Endothelial cell of umbilical vein (primary cell): ENCODE measurements around the gene PXYLP1. TPM values are rescaled to one million over a fixed set of nuclear protein-coding genes. Genes with fewer than 3 reads are reported as not detected.

Source experiments
- BruUV-seq: library from RNA; stranded (reverse); fragments of 400-500 nt; replicated peaks from 2 replicates; lab custom pipeline; 2021; lab: Mats Ljungman, UMichigan
- CTCF ChIA-PET: fragments of 300-600, 350-600 bp; sonication (Branson Sonifier 250); formaldehyde crosslinking; loops from one replicate; lab custom pipeline; 2021; ENCODE audit warnings: antibody characterized with exemption, inconsistent platforms; lab: Charles Lee
- POLR2A ChIA-PET: fragments of 300-600, 350-600 bp; sonication (Branson Sonifier 250); formaldehyde crosslinking; loops from one replicate; lab custom pipeline; 2021; ENCODE audit warnings: antibody characterized with exemption, inconsistent platforms; lab: Charles Lee
- DNase-seq: peaks from one replicate; pipeline ENCODE4 v3.0.0-alpha.2; 2011; ENCODE audit warnings: low read depth, low spot score
- FAIRE-seq: peaks from 2 replicates; lab custom pipeline; 2011; peaks lifted over from hg19 to GRCh38; lab: Jason Lieb, UNC
- H2AFZ ChIP-seq: 2 replicates; pipeline ENCODE4 v1.6.0; 2012; ENCODE audit warnings: low read depth, low read length, control low read depth, inconsistent platforms
- H3K27ac ChIP-seq: 2 replicates; pipeline ENCODE4 v1.5.1; 2011; ENCODE audit warnings: low read depth, mild to moderate bottlenecking, control low read depth, low read length, moderate library complexity; ENCODE audit not compliant: insufficient read depth
- H3K27me3 ChIP-seq, 2 experiments: 2 replicates each; pipeline versions ENCODE4 v1.6.0 to v1.6.1; 2011; ENCODE audit warnings: low read length in 2 of 2, mixed read lengths in 1 of 2; ENCODE audit not compliant: control insufficient read depth in 2 of 2, insufficient read depth in 2 of 2
- H3K36me3 ChIP-seq, 2 experiments: 2 replicates in 1 of 2; 3 replicates in 1 of 2; pipeline ENCODE4 v1.5.1; 2011; ENCODE audit warnings: low read length in 2 of 2, mild to moderate bottlenecking in 1 of 2, moderate library complexity in 1 of 2; ENCODE audit not compliant: control insufficient read depth in 2 of 2, insufficient read depth in 2 of 2; ENCODE audit errors: extremely low read depth in 1 of 2
- H3K4me1 ChIP-seq: 3 replicates; pipeline ENCODE4 v1.5.1; 2011; ENCODE audit warnings: mild to moderate bottlenecking, low read length; ENCODE audit not compliant: control insufficient read depth, insufficient read depth; ENCODE audit errors: extremely low read depth
- H3K4me2 ChIP-seq: 2 replicates; pipeline ENCODE4 v1.6.1; 2011; ENCODE audit warnings: low read length, control low read depth, mixed read lengths; ENCODE audit not compliant: insufficient read depth
- H3K4me3 ChIP-seq, 3 experiments: fragments of 200-600 bp in 1 of 3; sonication (generic), shearing (Covaris generic) in 1 of 3; replicated peaks in 1 of 3; 2 replicates each; pipeline ENCODE4 v1.5.1; 2011 to 2016; ENCODE audit warnings: control low read depth in 3 of 3, low read length in 3 of 3, mild to moderate bottlenecking in 2 of 3, inconsistent platforms in 1 of 3, low read depth in 1 of 3, moderate library complexity in 1 of 3; ENCODE audit not compliant: insufficient read depth in 1 of 3
- H3K79me2 ChIP-seq: 2 replicates; pipeline ENCODE4 v1.6.0; 2012; ENCODE audit warnings: low read length, inconsistent platforms; ENCODE audit not compliant: control insufficient read depth, insufficient read depth
- H3K9ac ChIP-seq: replicated peaks from 2 replicates; pipeline ENCODE3; 2011; ENCODE audit warnings: low read length, control low read depth; ENCODE audit not compliant: insufficient read depth; ENCODE audit errors: extremely low read depth
- H3K9me1 ChIP-seq: replicated peaks from 3 replicates; pipeline ENCODE4 v1.6.0; 2011; ENCODE audit warnings: mild to moderate bottlenecking, low read length; ENCODE audit not compliant: control insufficient read depth, insufficient read depth; ENCODE audit errors: extremely low read depth
- H3K9me3 ChIP-seq: replicated peaks from 2 replicates; pipeline ENCODE4 v1.5.1; 2012; ENCODE audit warnings: low read length, inconsistent platforms; ENCODE audit not compliant: control insufficient read depth, insufficient read depth
- H4K20me1 ChIP-seq: replicated peaks from 2 replicates; pipeline ENCODE3; 2011; ENCODE audit warnings: mild to moderate bottlenecking, low read length; ENCODE audit not compliant: control insufficient read depth, insufficient read depth; ENCODE audit errors: extremely low read depth
- CTCF ChIP-seq, 2 donors: IDR thresholded peaks; 1 replicate in 1 of 2; 2 replicates in 1 of 2; pipeline ENCODE4 v1.5.1; 2011; ENCODE audit warnings: low read length in 2 of 2, mild to moderate bottlenecking in 2 of 2, moderate library complexity in 2 of 2, control low read depth in 1 of 2, inconsistent platforms in 1 of 2, low read depth in 1 of 2; ENCODE audit not compliant: insufficient read depth in 1 of 2; ENCODE audit errors: extremely low read depth in 1 of 2
- EZH2 ChIP-seq: IDR thresholded peaks from 2 replicates; pipeline ENCODE4 v1.6.1; 2012; ENCODE audit warnings: borderline replicate concordance, low read depth, mild to moderate bottlenecking, moderate library complexity, low read length, inconsistent platforms; ENCODE audit not compliant: severe bottlenecking
- FOS ChIP-seq: IDR thresholded peaks from 2 replicates; pipeline ENCODE4 v1.6.1; 2011; ENCODE audit warnings: mild to moderate bottlenecking, low read length, moderate library complexity, borderline replicate concordance; ENCODE audit not compliant: insufficient read depth
- GATA2 ChIP-seq: IDR thresholded peaks from 2 replicates; pipeline ENCODE4 v1.7.0; 2011; ENCODE audit warnings: low read depth, mild to moderate bottlenecking, moderate library complexity, mixed read lengths, low read length; ENCODE audit not compliant: insufficient read length, insufficient read depth
- JUN ChIP-seq: IDR thresholded peaks from 2 replicates; pipeline ENCODE4 v1.6.1; 2011; ENCODE audit warnings: borderline replicate concordance, low read depth; ENCODE audit not compliant: insufficient read length, insufficient read depth
- MAX ChIP-seq: IDR thresholded peaks from 2 replicates; pipeline ENCODE4 v1.6.1; 2011; ENCODE audit not compliant: insufficient read depth, insufficient read length
- MYC ChIP-seq: IDR thresholded peaks from one replicate; pipeline ENCODE4 v1.6.1; 2011; ENCODE audit warnings: mild to moderate bottlenecking, low read depth, low read length
- POLR2A ChIP-seq: IDR thresholded peaks from 2 replicates; pipeline ENCODE4 v1.6.1; 2012; ENCODE audit warnings: low read depth, mild to moderate bottlenecking, control low read depth, low read length
- POLR2AphosphoS5 ChIP-seq: IDR thresholded peaks from 2 replicates; pipeline ENCODE4 v1.6.1; 2012; ENCODE audit warnings: low read depth, mild to moderate bottlenecking, control low read depth, low read length, moderate library complexity; ENCODE audit not compliant: insufficient read depth
- dilution Hi-C: fragments of 300-500 bp; cut with MboI; formaldehyde crosslinking; loops from one replicate; pipeline ENCODE4 v1.15.0; 2019; ENCODE audit warnings: low sequenced_read_pairs; ENCODE audit not compliant: extremely low pct_ligation_motif_present
- intact Hi-C: fragments of 100-400 bp; cut with micrococcal nuclease; formaldehyde crosslinking; loops from one replicate; pipeline ENCODE4 v1.10.0; 2022
- polyA plus RNA-seq, 4 experiments: library from polyadenylated mRNA; depleted of rRNA in 3 of 4; stranded (reverse) in 3 of 4; unstranded in 1 of 4; fragments of >200 nt; gene quantifications; 2 replicates each; pipeline versions ENCODE4 v1.2.1 to v1.2.3, GENCODE V29; 2011 to 2012; ENCODE audit warnings: missing spikeins in 1 of 4
- total RNA-seq: library from RNA; stranded (reverse); gene quantifications from 2 replicates; pipeline ENCODE4 v1.2.3, GENCODE V29; 2021

PXYLP1 gene
- total and polyA plus RNA-seq, 2 donors (not counting 3 experiments of a cell fraction or from before 2014, with no cell fraction given), result 0.84 to 1.7 TPM

- no peaks in the 10 kb centered on the region for H3K36me3 ChIP-seq
- no TSS peak for BruUV-seq
- dilution Hi-C loops, result no loop called here
- no peaks in the 10 kb centered on the region for H3K4me1 ChIP-seq
- H4K20me1 ChIP-seq, result no peaks in the 10 kb centered on the region
- no peak overlapping the region for H2AFZ ChIP-seq
- ChIA-PET POLR2A (no interaction called here), CTCF (interaction anchor here (1.7 to 2.3 kb wide), 2 partner anchors 11 to 12 kb away, joined by 5 to 13 read pairs; partner anchors contain the start of gene PXYLP1)
- H3K79me2 ChIP-seq, result no peaks in the 10 kb centered on the region
- H3K9ac ChIP-seq, result no peak overlapping the region
- FAIRE-seq, result no peak
- no peak overlapping the region for H3K4me3 ChIP-seq
- no peaks in the 10 kb centered on the region for H3K9me1 ChIP-seq
- TF ChIP-seq CTCF (IDR thresholded peaks at IDR 0.05; ENCODE audit: extremely low read depth in 1 of 2, insufficient read depth in 1 of 2, low read depth in 1 of 2, low read length in 2 of 2) (no peak), JUN (no peak), MYC (no peak)
- H3K27me3 ChIP-seq, result peaks cover 0 to 2% of the 10 kb centered on the region in 2 experiments
- H3K27ac ChIP-seq, result no peak overlapping the region
- no peak for DNase-seq
- intact Hi-C loops, result no loop called here
- no peaks in the 10 kb centered on the region for H3K9me3 ChIP-seq
- no peak overlapping the region for H3K4me2 ChIP-seq
Measured at GRCh38 chr3:141242377-141243092, 10.9 kb downstream of the PXYLP1 start.

GRCh38 chr3:141243271-141243707 is 11.7 kb downstream of the PXYLP1 start:
- Histone ChIP-seq H3K9me3 (no peaks in the 10 kb centered on the region), H3K9me1 (no peaks in the 10 kb centered on the region), H3K36me3 (no peaks in the 10 kb centered on the region), H3K4me3 (no peak overlapping the region), H3K27me3 (no peaks in the 10 kb centered on the region), H3K79me2 (no peaks in the 10 kb centered on the region), H3K9ac (no peak overlapping the region), H4K20me1 (no peaks in the 10 kb centered on the region), H2AFZ (no peak overlapping the region), H3K4me2 (no peak overlapping the region), H3K4me1 (no peaks in the 10 kb centered on the region), H3K27ac (no peak overlapping the region)
- no TSS peak for BruUV-seq
- no peak for TF ChIP-seq POLR2A
- no peak for TF ChIP-seq MAX
- no peak for TF ChIP-seq MYC
- TF ChIP-seq EZH2, result no peak
- no peak for TF ChIP-seq CTCF (IDR thresholded peaks at IDR 0.05; ENCODE audit: extremely low read depth in 1 of 2, insufficient read depth in 1 of 2, low read depth in 1 of 2, low read length in 2 of 2)
- TF ChIP-seq GATA2, result no peak
- TF ChIP-seq JUN, result no peak
- TF ChIP-seq POLR2AphosphoS5, result no peak
- TF ChIP-seq FOS, result no peak
- ChIA-PET POLR2A (no interaction called here), CTCF (interaction anchor here (1.7 to 2.3 kb wide), 2 partner anchors 12 kb away, joined by 5 to 13 read pairs; partner anchors contain the start of gene PXYLP1)
- dilution Hi-C loops (no loop called here), intact Hi-C loops (no loop called here)
- no peak for DNase-seq
- FAIRE-seq, result no peak
